GM21825 (cell line): ENCODE data around the gene PRTFDC1.
"Not testable (repeated sequence)": the region's sequence is repeated elsewhere in the genome, so short reads cannot be mapped to it uniquely, and the experiment has no call there.

Source experiments
- ATAC-seq: cut with Tn5 transposase; IDR thresholded peaks from one replicate; pipeline ENCODE4 v1.9.1; 2021; ENCODE audit warnings: mild to moderate bottlenecking, moderate library complexity; ENCODE audit not compliant: unreplicated experiment

PRTFDC1 gene

GRCh38 chr10:24952143-24952706 lies at the start of gene PRTFDC1:
Gene PRTFDC1, minus strand, starts transcription at chr10:24952606. Its CDS starts 31 bp downstream, at chr10:24952575.
- peak; percentile 37 for ATAC-seq

- no peak for ATAC-seq
These were observed 45.6 kb upstream of the PRTFDC1 start for GRCh38 chr10:24998044-24998443.

- ATAC-seq: no peak
These were observed 42.7 kb upstream of the PRTFDC1 start for GRCh38 chr10:24995072-24995471.

GRCh38 chr10:24993237-24993958 lies 41.0 kb upstream of the PRTFDC1 start:
- no peak for ATAC-seq

GRCh38 chr10:24992512-24993133 lies 40.2 kb upstream of the PRTFDC1 start:
- no peak for ATAC-seq

GRCh38 chr10:24991298-24991697 lies 38.9 kb upstream of the PRTFDC1 start:
- ATAC-seq: no peak

GRCh38 chr10:24989867-24990266 lies 37.5 kb upstream of the PRTFDC1 start:
- ATAC-seq: no peak

- ATAC-seq: no peak
These were observed 36.6 kb upstream of the PRTFDC1 start for GRCh38 chr10:24988831-24989640.

- no peak for ATAC-seq
These were observed 32.5 kb upstream of the PRTFDC1 start for GRCh38 chr10:24984906-24985305.

GRCh38 chr10:24983946-24984345 lies 31.5 kb upstream of the PRTFDC1 start:
- ATAC-seq: no peak

GRCh38 chr10:24983130-24983529 lies 30.7 kb upstream of the PRTFDC1 start:
- no peak for ATAC-seq

- peak; percentile 69 for ATAC-seq
These were observed 30.1 kb upstream of the PRTFDC1 start for GRCh38 chr10:24982319-24983112.

- ATAC-seq: no peak
These were observed 28.8 kb upstream of the PRTFDC1 start for GRCh38 chr10:24981161-24981710.

- ATAC-seq: no peak
These were observed 27.3 kb upstream of the PRTFDC1 start for GRCh38 chr10:24979685-24980084.

GRCh38 chr10:24974976-24975375 lies 22.6 kb upstream of the PRTFDC1 start:
- no peak for ATAC-seq

- no peak for ATAC-seq
These were observed 20.8 kb upstream of the PRTFDC1 start for GRCh38 chr10:24973163-24973562.

- ATAC-seq: no peak
These were observed 19.0 kb upstream of the PRTFDC1 start for GRCh38 chr10:24971374-24971773.

- no peak for ATAC-seq
These were observed 17.5 kb upstream of the PRTFDC1 start for GRCh38 chr10:24969841-24970281.

- ATAC-seq: not testable (repeated sequence)
These were observed 16.5 kb upstream of the PRTFDC1 start for GRCh38 chr10:24968951-24969350.

GRCh38 chr10:24968349-24968748 lies 15.9 kb upstream of the PRTFDC1 start:
- no peak for ATAC-seq
